Activated CD8-positive, alpha-beta memory T cell treated with anti-CD3 and anti-CD28 coated beads for 4 hours (primary cell): ENCODE results near the gene MAPK8IP3.

ENCODE experiments used
- DNase-seq, 2 donors: peaks; one replicate each; pipeline ENCODE4 v3.0.0-alpha.2; 2020; ENCODE audit warnings: low read depth in 2 of 2

Gene MAPK8IP3, protein sequence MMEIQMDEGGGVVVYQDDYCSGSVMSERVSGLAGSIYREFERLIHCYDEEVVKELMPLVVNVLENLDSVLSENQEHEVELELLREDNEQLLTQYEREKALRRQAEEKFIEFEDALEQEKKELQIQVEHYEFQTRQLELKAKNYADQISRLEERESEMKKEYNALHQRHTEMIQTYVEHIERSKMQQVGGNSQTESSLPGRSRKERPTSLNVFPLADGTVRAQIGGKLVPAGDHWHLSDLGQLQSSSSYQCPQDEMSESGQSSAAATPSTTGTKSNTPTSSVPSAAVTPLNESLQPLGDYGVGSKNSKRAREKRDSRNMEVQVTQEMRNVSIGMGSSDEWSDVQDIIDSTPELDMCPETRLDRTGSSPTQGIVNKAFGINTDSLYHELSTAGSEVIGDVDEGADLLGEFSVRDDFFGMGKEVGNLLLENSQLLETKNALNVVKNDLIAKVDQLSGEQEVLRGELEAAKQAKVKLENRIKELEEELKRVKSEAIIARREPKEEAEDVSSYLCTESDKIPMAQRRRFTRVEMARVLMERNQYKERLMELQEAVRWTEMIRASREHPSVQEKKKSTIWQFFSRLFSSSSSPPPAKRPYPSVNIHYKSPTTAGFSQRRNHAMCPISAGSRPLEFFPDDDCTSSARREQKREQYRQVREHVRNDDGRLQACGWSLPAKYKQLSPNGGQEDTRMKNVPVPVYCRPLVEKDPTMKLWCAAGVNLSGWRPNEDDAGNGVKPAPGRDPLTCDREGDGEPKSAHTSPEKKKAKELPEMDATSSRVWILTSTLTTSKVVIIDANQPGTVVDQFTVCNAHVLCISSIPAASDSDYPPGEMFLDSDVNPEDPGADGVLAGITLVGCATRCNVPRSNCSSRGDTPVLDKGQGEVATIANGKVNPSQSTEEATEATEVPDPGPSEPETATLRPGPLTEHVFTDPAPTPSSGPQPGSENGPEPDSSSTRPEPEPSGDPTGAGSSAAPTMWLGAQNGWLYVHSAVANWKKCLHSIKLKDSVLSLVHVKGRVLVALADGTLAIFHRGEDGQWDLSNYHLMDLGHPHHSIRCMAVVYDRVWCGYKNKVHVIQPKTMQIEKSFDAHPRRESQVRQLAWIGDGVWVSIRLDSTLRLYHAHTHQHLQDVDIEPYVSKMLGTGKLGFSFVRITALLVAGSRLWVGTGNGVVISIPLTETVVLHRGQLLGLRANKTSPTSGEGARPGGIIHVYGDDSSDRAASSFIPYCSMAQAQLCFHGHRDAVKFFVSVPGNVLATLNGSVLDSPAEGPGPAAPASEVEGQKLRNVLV (N-terminal part only)

DNA sequence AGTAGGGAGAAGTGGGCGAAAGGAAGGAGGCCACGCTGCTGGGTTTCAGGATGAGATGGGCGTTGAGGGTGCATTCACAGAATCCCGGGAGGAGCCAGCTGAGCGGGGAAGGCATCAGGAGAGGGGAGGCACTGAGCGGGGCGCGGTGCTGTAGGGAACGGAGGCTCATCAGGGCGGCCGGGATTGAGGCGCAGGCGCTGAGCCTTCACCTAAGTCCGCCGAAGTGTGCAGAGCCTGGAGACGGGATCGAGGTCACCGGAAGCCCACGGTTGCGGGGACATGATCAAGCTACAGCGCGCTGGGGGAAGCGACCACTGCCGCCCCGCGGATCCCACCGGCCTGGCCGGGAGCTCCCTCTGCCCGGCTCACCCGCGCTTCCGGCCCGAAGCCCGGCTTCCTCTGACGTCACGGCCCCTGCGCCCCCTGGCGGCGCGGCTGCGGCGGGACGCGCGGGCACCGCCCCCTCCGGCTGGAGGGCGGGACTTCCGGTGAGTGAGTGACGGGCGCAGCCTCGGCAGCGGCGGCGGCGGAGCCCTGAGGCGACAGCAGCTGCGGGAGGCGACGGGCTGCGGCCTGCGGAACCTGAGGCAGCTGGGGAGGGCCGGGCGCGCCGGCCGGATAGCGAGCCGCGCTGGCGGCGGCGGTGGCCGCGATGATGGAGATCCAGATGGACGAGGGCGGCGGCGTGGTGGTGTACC is at the start of gene MAPK8IP3:
MAPK8IP3 (plus strand) TSS at position 508 of the 698 bp plus-strand sequence; CDS start at position 653, 145 bp downstream.
- DNase-seq = peak; percentile 81 to 83

DNA sequence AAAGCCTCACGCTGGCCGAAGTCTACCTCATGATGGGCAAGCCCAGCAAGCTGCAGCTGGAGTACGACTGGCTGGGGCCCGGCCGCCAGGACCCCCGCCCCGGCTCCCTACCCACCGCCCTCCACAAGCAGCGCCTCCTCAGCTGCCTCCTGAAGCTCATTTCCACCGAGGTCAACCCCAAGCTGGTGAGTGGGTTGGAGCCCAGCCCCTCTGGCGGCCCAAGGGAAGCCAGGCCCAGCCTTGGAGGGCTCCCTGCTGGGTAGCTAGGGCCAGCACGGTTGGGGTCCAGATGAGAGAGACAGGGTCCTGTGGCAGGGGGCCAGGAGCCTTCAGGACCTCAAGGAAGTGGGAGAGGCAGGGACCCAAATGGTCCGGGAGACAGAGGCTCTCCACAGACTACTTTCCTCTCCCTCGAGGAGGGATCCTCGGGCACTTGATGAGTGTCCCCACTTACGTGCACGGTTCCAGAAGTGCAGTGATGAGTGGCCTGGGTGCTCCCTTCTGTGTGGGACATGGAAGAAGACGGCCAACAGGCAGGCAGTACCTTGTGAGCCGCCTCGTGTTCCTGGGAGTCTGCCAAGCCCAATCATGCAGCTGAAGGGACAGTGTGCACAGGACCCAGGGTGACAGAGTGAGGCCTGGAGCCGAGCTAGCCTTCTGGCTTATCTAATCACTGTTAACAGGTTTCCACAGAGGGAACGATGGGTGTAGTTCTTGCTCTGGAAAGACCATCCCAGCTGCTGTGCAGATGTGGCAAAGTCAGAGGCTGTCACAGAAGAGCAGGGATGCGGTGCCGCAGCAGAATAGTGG is 49.0 kb upstream of the MAPK8IP3 start:
- no peak for DNase-seq

DNA sequence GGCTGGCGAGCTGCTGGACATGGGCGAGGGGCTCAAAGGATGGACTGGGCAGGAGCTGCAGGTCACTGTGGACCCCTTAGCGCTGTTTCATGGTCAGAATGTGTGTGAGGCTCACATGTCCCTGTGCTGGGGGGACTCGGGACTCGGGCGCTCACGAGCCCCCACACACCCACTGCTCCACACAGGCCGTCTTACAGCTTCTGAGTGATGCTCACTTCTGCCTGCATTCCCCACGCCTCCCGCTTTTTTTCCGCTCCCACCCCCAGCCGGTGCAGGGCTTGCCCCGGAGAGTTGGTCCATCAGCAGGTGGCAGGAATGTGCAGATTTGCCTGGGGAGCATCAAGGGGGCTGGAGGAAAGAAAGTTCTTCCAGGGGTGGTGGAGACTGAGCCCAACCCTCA is 48.2 kb upstream of the MAPK8IP3 start:
- DNase-seq = no peak

GRCh38 chr16:1659031-1659430 is 47.0 kb upstream of the MAPK8IP3 start:
- DNase-seq = no peak

- no peak for DNase-seq
Observed at GRCh38 chr16:1661826-1662225, 44.2 kb upstream of the MAPK8IP3 start.

DNA sequence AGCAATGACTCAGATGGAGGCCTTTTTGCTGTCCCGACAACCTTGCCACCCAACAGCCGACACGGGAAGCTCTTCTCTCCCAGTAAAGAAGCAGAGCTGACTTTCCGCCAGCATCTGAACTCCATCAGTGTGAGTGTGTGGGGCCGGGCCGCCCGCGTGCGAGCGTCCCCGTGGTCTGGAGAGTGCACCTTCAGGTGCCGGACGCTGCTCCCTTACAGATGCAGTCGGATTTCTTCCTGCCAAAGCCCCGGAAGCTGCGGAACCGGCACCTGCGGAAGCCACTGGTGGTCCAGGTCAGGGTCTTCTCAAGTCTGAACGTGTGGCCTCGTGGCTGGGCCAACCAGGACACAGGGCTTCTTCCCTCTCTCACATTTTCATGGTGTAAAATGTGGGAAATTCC is 43.5 kb upstream of the MAPK8IP3 start:
- DNase-seq = no peak

- no peak for DNase-seq
Observed at GRCh38 chr16:1665829-1666228, 40.2 kb upstream of the MAPK8IP3 start.

DNA sequence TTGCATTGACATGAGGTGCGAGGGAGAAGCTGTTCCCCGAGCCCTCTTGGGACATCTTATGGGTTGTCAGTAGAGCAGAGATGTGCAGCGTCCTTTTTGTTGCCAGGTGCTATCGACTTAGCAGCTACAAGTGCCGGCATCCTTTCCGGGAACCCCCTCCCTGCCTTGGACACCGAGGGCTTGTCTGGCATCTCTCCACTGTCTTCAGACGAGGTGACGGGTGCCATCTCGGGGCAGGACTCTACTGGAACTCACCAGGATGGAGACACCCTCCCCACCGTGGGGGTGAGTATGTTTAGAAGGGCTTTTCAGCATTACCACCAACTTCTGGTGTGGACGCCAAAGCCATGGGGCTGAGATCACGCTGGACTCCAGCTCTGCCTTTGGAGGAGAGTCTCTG is 39.7 kb upstream of the MAPK8IP3 start:
- no peak for DNase-seq

DNA sequence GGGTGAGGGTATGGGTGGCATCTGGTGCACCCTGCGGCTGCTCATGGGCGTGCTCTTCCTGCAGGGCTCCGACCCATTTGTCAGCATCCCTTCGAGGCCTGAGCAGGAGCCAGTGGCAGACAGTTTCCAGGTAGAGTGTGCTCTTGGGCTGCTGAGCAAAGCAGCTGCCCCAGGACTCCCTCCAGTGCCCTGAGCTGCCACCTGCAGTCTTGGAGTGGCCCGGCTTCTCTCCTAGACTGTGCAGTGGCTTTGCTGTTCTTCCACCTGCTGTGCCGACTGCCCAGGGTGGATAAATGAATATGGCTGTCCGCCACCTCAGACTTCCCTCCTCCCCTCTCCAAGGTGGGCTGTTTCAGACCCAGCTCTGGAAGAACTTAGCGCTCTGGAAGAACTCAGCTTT is 38.7 kb upstream of the MAPK8IP3 start:
- DNase-seq = no peak

DNA sequence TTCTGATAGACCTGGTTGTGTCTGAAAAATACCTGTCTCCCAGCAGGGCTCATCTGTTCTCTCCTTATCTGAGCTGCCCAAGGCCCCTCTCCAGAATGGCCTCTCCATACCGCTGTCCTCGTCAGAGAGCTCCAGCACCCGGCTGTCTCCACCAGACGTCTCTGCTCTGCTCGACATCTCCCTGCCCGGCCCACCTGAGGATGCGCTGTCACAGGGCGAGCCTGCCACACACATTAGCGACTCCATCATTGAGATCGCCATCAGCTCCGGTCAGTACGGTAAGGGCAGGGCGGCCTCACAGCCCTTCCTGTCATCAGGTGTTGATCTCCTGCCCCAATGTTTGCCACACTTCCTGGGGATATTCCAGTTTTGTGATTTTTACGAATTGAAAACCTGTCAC is 38.1 kb upstream of the MAPK8IP3 start:
- DNase-seq = no peak

GRCh38 chr16:1668612-1669319 is 37.2 kb upstream of the MAPK8IP3 start:
- no peak for DNase-seq

- DNase-seq = no peak
Observed at GRCh38 chr16:1669698-1670097, 36.3 kb upstream of the MAPK8IP3 start.

- no peak for DNase-seq
Observed at GRCh38 chr16:1670371-1670770, 35.6 kb upstream of the MAPK8IP3 start.

DNA sequence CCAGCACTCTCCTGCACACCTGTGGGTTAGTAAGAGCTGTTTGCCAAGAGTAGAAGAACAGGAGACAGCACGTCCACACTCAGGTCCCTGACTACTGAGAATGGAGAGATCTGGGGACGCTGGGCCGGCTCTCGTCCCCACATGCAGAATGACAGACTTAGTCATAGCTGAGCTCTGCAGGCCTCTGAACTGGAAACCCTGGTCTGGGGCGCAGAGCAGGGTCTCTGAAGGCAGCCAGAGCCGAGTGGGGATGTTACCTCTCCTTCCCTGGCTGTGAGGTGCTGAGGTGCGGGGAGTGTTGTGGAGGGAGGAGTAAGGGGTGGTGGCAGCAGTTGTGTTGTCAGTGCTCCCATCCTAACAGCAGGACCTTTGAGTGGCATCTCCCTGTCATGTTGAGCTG is 35.1 kb upstream of the MAPK8IP3 start:
- no peak for DNase-seq

GRCh38 chr16:1673424-1674151 is 32.4 kb upstream of the MAPK8IP3 start:
- no peak for DNase-seq

DNA sequence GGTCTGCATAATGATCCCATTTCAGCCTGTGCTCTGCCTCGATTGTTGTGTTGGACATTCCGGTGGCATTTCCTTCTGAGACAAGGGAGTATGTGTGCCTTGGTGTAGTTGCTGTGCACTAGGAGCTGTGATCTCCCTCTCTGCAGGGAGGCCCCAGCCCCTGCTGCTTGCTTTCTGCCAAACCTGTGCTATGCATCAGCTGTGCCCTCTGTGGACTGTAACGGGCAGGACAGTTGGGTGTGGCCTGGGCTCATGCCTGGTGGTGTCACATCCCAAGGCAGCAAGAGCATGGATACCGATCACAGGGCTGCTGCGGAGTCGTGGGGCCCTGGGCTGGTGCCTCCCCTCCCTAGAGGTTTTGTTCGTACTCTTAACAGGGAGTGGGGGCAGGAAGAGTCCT is 31.7 kb upstream of the MAPK8IP3 start:
- DNase-seq = no peak

GRCh38 chr16:1674751-1675664 is 31.0 kb upstream of the MAPK8IP3 start:
- DNase-seq = no peak

DNA sequence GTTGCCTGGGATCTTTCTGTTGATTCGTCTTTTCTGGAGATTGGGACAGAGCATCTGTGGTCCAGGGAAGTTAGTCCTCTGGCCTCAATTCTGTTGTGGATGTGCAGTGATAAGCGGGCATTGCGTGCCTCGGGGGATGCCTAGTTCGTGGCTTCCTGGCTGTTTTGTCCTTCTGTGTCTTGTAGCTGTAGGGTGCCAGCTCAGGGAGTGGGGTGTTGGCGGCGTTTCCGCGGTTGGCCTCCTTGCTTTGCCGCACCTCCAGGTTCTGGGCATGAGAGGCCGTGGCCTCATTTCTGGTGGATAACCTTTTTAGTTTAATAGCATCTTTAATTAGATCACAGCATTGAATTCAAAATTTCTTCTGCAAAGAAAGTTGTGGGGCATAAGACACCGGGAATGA is 29.3 kb upstream of the MAPK8IP3 start:
- no peak for DNase-seq
